GM23338 (cell line): Measurements from ENCODE around the gene RNF213. TPM values are rescaled to one million over a fixed set of nuclear protein-coding genes. Genes with fewer than 3 reads are reported as not detected.

Experiments used
- ATAC-seq: fragments of 200-7000 bp; cut with Tn5 transposase; 3 replicates; pipeline ENCODE4 v1.9.1; 2020
- DNase-seq: peaks from one replicate; pipeline ENCODE4 v3.0.0-alpha.2; 2015; ENCODE audit warnings: low spot score
- H2AFZ ChIP-seq: fragments of 200-600 bp; sonication (generic); 2 replicates; pipeline ENCODE4 v1.8.0; 2016; ENCODE audit warnings: antibody characterized with exemption, mild to moderate bottlenecking, moderate library complexity
- H3F3A ChIP-seq: fragments of 200-600 bp; sonication (generic); replicated peaks from 2 replicates; pipeline ENCODE4 v1.8.0; 2017; ENCODE audit warnings: antibody characterized with exemption, mixed run types, low read depth
- H3K27ac ChIP-seq: fragments of 200-600 bp; sonication (generic); 2 replicates; pipeline ENCODE4 v1.6.1; 2016; ENCODE audit warnings: low read depth
- H3K27me3 ChIP-seq: fragments of 200-600 bp; sonication (generic); 2 replicates; pipeline ENCODE4 v1.8.0; 2016; ENCODE audit warnings: mild to moderate bottlenecking, mixed run types, moderate library complexity; ENCODE audit not compliant: insufficient read depth
- H3K36me3 ChIP-seq: fragments of 200-600 bp; sonication (generic); 2 replicates; pipeline ENCODE4 v1.8.0; 2016; ENCODE audit warnings: mild to moderate bottlenecking; ENCODE audit not compliant: insufficient read depth
- H3K4me1 ChIP-seq: fragments of 200-600 bp; sonication (generic); 2 replicates; pipeline ENCODE4 v1.8.0; 2016; ENCODE audit warnings: mild to moderate bottlenecking, moderate library complexity; ENCODE audit not compliant: insufficient read depth
- H3K4me2 ChIP-seq: fragments of 200-600 bp; sonication (generic); 2 replicates; pipeline ENCODE4 v1.7.1; 2017; ENCODE audit warnings: mixed run types
- H3K4me3 ChIP-seq: fragments of 200-600 bp; sonication (generic); 2 replicates; pipeline ENCODE4 v1.6.1; 2016; ENCODE audit warnings: mixed run types
- H3K79me2 ChIP-seq: fragments of 200-600 bp; sonication (generic); replicated peaks from 2 replicates; pipeline ENCODE4 v1.8.0; 2017; ENCODE audit warnings: mild to moderate bottlenecking; ENCODE audit not compliant: insufficient read depth
- H3K9me2 ChIP-seq: fragments of 200-600 bp; sonication (generic); 2 replicates; pipeline ENCODE4 v1.8.0; 2017; ENCODE audit not compliant: insufficient read depth
- H4K20me1 ChIP-seq: fragments of 200-600 bp; sonication (generic); replicated peaks from 2 replicates; pipeline ENCODE4 v1.8.0; 2017; ENCODE audit warnings: mild to moderate bottlenecking; ENCODE audit not compliant: insufficient read depth
- H3K27ac Mint-ChIP-seq: 2 replicates; pipeline ENCODE4 v1.8.0; 2020; ENCODE audit warnings: inconsistent platforms, mild to moderate bottlenecking, moderate library complexity, mixed read lengths
- H3K27me3 Mint-ChIP-seq: 3 replicates; pipeline ENCODE4 v1.8.0; 2022; ENCODE audit warnings: low read depth, mild to moderate bottlenecking, moderate library complexity, mixed read lengths, inconsistent platforms; ENCODE audit not compliant: insufficient read depth, poor library complexity
- H3K36me3 Mint-ChIP-seq: 3 replicates; pipeline ENCODE4 v1.8.0; 2021; ENCODE audit warnings: low read depth, mild to moderate bottlenecking, inconsistent platforms, moderate library complexity, mixed read lengths
- H3K4me1 Mint-ChIP-seq: 3 replicates; pipeline ENCODE4 v1.8.0; 2020; ENCODE audit warnings: mild to moderate bottlenecking, inconsistent platforms, mixed read lengths
- H3K4me3 Mint-ChIP-seq: 3 replicates; pipeline ENCODE4 v1.8.0; 2021; ENCODE audit warnings: moderate library complexity, mild to moderate bottlenecking, inconsistent platforms, mixed read lengths
- H3K9me3 Mint-ChIP-seq: 3 replicates; pipeline ENCODE4 v1.8.0; 2020; ENCODE audit warnings: moderate library complexity, mild to moderate bottlenecking, inconsistent platforms, mixed read lengths
- EZH2phosphoT487 ChIP-seq: fragments of 200-600 bp; sonication (generic); IDR thresholded peaks from one replicate; pipeline ENCODE4 v1.8.1; 2018; ENCODE audit warnings: antibody characterized with exemption; ENCODE audit not compliant: unreplicated experiment
- JUNB ChIP-seq: IDR thresholded peaks from one replicate; pipeline ENCODE4 v1.6.1; 2016; ENCODE audit warnings: antibody characterized with exemption; ENCODE audit not compliant: unreplicated experiment
- NANOG ChIP-seq: IDR thresholded peaks from 2 replicates; pipeline ENCODE4 v1.6.1; 2016; ENCODE audit warnings: antibody characterized with exemption, borderline replicate concordance
- POLR2AphosphoS5 ChIP-seq: IDR thresholded peaks from 2 replicates; pipeline ENCODE4 v1.6.1; 2016; ENCODE audit warnings: antibody characterized with exemption, low read depth
- STAT1 ChIP-seq: IDR thresholded peaks from one replicate; pipeline ENCODE4 v1.6.1; 2016; ENCODE audit warnings: antibody characterized with exemption; ENCODE audit not compliant: unreplicated experiment
- ZNF114 ChIP-seq: fragments of 250-450 bp; sonication (Bioruptor Pico); IDR thresholded peaks from 2 replicates; pipeline ENCODE4 v1.5.0; 2020; ENCODE audit warnings: mild to moderate bottlenecking, moderate library complexity
- ZNF331 ChIP-seq: fragments of 250-450 bp; sonication (Bioruptor Pico); IDR thresholded peaks from 2 replicates; pipeline ENCODE4 v1.5.0; 2020; ENCODE audit warnings: low read depth, mild to moderate bottlenecking, moderate library complexity
- polyA plus RNA-seq: library from polyadenylated mRNA; unstranded; fragments of >200 nt; fragmentation: Nextera tagmentation; extraction: Ambion mirVana; gene quantifications from 2 replicates; pipeline ENCODE4 v1.2.1, GENCODE V29; 2016
- total RNA-seq: library from RNA; depleted of rRNA; stranded (reverse); fragments of >200 nt; shearing (Covaris generic); gene quantifications from 2 replicates; pipeline ENCODE4 v1.2.3, GENCODE V29; 2014
- TF ChIP-seq, protein P1 (sequence below): IDR thresholded peaks from 2 replicates; pipeline ENCODE4 v1.6.1; 2016; ENCODE audit warnings: antibody characterized with exemption
- TF ChIP-seq, protein P2 (sequence below), 2 experiments: fragments of 200-600 bp in 1 of 2; sonication (generic) in 1 of 2; conservative IDR thresholded peaks; 2 replicates each; pipeline versions ENCODE4 v1.5.1 to v1.6.1; 2016 to 2017; ENCODE audit warnings: antibody characterized with exemption in 2 of 2, low read depth in 2 of 2, mild to moderate bottlenecking in 2 of 2, moderate library complexity in 1 of 2
- TF ChIP-seq, protein P3 (sequence below): IDR thresholded peaks from one replicate; pipeline ENCODE4 v1.6.1; 2018; ENCODE audit warnings: antibody characterized with exemption; ENCODE audit not compliant: unreplicated experiment

Gene RNF213
- total and polyA plus RNA-seq, 2 experiments from 2014 or later: 21.2 to 67.2 TPM

DNA sequence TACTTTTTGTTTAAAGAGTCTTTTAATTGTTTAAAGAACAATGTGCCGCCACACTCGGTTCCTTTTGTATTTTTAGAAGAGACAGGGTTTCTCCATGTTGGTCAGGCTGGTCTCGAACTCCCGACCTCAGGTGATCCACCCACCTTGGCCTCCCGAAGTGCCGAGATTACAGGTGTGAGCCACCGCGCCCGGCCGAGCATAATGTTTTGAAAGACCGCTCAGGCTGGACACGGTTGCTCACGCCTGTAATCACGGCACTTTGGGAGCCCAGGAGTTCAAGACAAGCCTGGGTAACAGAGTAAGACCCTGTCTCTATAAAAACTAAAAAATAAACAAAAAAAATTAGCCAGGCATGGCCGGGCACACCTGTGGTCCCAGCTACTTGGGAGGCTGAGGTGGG, 59.8 kb downstream of the RNF213 start:
- H3K9me3 Mint-ChIP-seq: peaks cover 13% of the 10 kb centered on the region; the same call in 2 of the 3 replicates
- no peaks in the 10 kb centered on the region for H3F3A ChIP-seq
- no peak overlapping the region for H3K27ac Mint-ChIP-seq
- no peaks in the 10 kb centered on the region; the same call in 2 of the 3 replicates for H3K4me1 Mint-ChIP-seq
- no peaks in the 10 kb centered on the region for H3K9me2 ChIP-seq
- no peak overlapping the region for H2AFZ ChIP-seq
- TF ChIP-seq ZNF114 (CRISPR knock-in tag): no peak
- TF ChIP-seq EZH2phosphoT487: no peak
- no peak for TF ChIP-seq POLR2AphosphoS5
- TF ChIP-seq, protein P1, sequence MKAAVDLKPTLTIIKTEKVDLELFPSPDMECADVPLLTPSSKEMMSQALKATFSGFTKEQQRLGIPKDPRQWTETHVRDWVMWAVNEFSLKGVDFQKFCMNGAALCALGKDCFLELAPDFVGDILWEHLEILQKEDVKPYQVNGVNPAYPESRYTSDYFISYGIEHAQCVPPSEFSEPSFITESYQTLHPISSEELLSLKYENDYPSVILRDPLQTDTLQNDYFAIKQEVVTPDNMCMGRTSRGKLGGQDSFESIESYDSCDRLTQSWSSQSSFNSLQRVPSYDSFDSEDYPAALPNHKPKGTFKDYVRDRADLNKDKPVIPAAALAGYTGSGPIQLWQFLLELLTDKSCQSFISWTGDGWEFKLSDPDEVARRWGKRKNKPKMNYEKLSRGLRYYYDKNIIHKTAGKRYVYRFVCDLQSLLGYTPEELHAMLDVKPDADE: no peak
- TF ChIP-seq ZNF331: no peak
- TF ChIP-seq, protein P2, sequence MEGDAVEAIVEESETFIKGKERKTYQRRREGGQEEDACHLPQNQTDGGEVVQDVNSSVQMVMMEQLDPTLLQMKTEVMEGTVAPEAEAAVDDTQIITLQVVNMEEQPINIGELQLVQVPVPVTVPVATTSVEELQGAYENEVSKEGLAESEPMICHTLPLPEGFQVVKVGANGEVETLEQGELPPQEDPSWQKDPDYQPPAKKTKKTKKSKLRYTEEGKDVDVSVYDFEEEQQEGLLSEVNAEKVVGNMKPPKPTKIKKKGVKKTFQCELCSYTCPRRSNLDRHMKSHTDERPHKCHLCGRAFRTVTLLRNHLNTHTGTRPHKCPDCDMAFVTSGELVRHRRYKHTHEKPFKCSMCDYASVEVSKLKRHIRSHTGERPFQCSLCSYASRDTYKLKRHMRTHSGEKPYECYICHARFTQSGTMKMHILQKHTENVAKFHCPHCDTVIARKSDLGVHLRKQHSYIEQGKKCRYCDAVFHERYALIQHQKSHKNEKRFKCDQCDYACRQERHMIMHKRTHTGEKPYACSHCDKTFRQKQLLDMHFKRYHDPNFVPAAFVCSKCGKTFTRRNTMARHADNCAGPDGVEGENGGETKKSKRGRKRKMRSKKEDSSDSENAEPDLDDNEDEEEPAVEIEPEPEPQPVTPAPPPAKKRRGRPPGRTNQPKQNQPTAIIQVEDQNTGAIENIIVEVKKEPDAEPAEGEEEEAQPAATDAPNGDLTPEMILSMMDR (conservative IDR thresholded peaks at IDR 0.05; ENCODE audit: low read depth in 2 of 2): no peak
- TF ChIP-seq, protein P3, sequence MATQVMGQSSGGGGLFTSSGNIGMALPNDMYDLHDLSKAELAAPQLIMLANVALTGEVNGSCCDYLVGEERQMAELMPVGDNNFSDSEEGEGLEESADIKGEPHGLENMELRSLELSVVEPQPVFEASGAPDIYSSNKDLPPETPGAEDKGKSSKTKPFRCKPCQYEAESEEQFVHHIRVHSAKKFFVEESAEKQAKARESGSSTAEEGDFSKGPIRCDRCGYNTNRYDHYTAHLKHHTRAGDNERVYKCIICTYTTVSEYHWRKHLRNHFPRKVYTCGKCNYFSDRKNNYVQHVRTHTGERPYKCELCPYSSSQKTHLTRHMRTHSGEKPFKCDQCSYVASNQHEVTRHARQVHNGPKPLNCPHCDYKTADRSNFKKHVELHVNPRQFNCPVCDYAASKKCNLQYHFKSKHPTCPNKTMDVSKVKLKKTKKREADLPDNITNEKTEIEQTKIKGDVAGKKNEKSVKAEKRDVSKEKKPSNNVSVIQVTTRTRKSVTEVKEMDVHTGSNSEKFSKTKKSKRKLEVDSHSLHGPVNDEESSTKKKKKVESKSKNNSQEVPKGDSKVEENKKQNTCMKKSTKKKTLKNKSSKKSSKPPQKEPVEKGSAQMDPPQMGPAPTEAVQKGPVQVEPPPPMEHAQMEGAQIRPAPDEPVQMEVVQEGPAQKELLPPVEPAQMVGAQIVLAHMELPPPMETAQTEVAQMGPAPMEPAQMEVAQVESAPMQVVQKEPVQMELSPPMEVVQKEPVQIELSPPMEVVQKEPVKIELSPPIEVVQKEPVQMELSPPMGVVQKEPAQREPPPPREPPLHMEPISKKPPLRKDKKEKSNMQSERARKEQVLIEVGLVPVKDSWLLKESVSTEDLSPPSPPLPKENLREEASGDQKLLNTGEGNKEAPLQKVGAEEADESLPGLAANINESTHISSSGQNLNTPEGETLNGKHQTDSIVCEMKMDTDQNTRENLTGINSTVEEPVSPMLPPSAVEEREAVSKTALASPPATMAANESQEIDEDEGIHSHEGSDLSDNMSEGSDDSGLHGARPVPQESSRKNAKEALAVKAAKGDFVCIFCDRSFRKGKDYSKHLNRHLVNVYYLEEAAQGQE: no peak
- H3K27me3 Mint-ChIP-seq: peaks cover 3% of the 10 kb centered on the region
- no peak overlapping the region for H3K4me2 ChIP-seq
- ATAC-seq (no peak), DNase-seq (no peak)
- H3K27ac ChIP-seq: no peak overlapping the region
- no peaks in the 10 kb centered on the region for H3K4me1 ChIP-seq
- H4K20me1 ChIP-seq: 0 out of 2 replicates have a peak, but pooled peaks cover 3% of the 10 kb centered on the region
- H3K36me3 ChIP-seq: peaks cover 8% of the 10 kb centered on the region; the same call in 1 of the 2 replicates
- H3K4me3 Mint-ChIP-seq: no peak overlapping the region
- peaks cover 80% of the 10 kb centered on the region for H3K36me3 Mint-ChIP-seq
- H3K79me2 ChIP-seq: no peaks in the 10 kb centered on the region
- no peak overlapping the region for H3K4me3 ChIP-seq
- H3K27me3 ChIP-seq: no peaks in the 10 kb centered on the region

DNA sequence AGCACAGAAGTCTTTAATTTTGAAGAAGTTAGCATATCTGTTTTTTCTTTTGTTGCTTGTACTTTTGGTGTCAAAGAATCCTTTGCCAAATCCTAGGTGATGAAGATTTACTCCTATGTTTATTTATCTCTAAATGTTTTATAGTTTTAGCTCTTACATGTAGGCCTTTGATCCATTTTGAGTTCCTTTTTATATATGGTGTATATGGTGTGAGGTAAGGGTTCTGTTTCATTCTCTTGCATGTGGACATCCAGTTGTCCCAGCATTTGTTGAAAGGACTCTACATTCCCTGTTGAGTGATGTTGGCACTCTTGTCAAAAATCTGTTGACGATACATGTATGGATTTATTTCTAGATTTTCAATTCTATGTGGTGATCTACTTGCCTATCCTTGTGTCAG, 62.2 kb downstream of the RNF213 start:
- Mint-ChIP-seq H3K27ac (no peak overlapping the region), H3K27me3 (no peaks in the 10 kb centered on the region), H3K4me3 (no peak overlapping the region), H3K4me1 (no peaks in the 10 kb centered on the region), H3K36me3 (peaks cover 68% of the 10 kb centered on the region), H3K9me3 (peaks cover 7% of the 10 kb centered on the region; the same call in 2 of the 3 replicates)
- no peak overlapping the region for H3K27ac ChIP-seq
- ATAC-seq: no peak
- DNase-seq: no peak
- no peaks in the 10 kb centered on the region for H3K4me1 ChIP-seq
- H4K20me1 ChIP-seq: 0 out of 2 replicates have a peak, but pooled peaks cover 3% of the 10 kb centered on the region
- no peak overlapping the region for H3K4me2 ChIP-seq
- no peak overlapping the region for H2AFZ ChIP-seq
- H3K27me3 ChIP-seq: no peaks in the 10 kb centered on the region
- no peaks in the 10 kb centered on the region for H3K9me2 ChIP-seq
- no peaks in the 10 kb centered on the region for H3K79me2 ChIP-seq
- H3K4me3 ChIP-seq: no peak overlapping the region
- peaks cover 9% of the 10 kb centered on the region; the same call in 1 of the 2 replicates for H3K36me3 ChIP-seq
- no peaks in the 10 kb centered on the region for H3F3A ChIP-seq
- TF ChIP-seq NANOG (no peak), POLR2AphosphoS5 (no peak), EZH2phosphoT487 (no peak), STAT1 (no peak), ZNF331 (no peak), JUNB (no peak)
- TF ChIP-seq, protein P2 (conservative IDR thresholded peaks at IDR 0.05; ENCODE audit: low read depth in 2 of 2): no peak
- TF ChIP-seq, protein P3: no peak
